ENCODE measurements around the gene WASF3.
A peak's percentile ranks its signal among the peaks of the same experiment; 100 is the strongest.

The WASF3 gene

DNA sequence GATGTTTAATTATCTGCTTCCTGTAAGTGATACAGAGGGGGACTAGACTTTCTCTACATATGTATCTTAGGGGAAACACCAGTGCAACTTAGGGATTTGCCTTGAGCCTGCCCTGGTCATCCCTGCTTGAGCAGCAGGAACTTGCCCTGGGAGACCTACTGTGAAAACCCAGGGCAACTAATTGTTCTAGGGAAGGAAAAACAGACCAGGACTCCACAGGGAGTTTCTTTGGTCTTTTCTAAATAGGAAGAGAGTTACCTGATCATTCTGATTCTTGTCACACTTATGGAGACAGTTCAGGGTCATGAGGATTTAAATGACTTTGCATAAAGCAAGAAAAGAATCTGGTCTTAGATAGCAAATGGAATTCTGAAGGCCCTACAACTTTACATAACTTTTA is 89.1 kb downstream of the WASF3 start:
- no peak for DNase-seq

DNA sequence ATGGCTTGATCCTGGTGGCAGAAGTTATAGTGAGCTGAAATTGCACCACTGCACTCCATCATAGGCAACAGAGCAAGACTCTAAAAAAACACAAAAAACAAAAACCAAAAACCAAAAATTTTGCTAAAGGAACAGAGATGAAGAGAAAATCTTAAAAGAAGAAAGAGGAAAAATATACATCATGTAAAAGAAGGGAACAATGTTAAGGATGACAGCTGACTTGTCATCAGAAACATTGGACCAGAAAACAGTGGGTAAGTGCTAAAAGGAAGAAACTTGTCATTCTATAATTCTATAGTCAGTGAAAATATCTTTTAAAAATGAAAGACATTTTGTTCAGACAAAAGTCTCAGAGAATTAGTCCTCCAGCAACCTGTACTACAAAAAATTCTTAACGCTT is 93.8 kb downstream of the WASF3 start:
- DNase-seq = no peak

DNA sequence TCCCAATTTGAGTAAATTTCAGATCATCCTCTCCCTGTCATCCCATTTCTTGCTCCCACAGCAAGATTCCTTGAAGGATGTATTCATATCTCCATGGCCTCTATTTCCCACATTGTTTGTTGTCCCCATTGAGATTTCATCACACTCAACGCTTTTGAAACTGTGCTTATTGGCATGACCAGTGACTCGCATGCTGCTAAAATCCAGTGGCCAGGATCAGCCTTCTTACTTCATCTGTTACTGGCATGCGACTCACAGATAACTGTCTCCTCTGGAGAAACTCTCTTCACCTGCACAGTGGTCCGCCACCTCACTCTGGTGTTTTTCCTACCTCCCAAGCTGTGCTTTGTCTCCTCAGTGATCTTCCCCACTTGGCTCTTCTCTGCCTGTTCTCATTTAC is 95.8 kb downstream of the WASF3 start:
- no peak for DNase-seq

DNA sequence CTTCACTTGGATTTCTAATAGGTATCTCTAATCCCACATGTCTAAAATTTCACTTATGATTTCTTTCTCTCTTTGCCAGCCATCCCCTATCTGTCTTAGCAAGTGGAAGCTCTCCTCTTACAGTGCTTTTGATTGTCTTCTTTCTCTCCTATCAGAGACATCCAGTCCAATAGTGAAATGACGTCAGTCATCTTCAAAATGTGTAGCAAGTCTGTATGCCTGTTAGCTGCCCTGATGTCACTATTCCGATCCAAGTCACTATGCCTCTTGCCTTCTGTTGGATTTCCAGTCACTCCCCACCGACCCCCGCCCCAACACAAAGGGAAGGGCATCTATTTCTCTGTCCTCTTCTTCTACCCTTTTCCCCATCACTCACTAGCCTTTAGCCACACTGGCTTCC is 96.4 kb downstream of the WASF3 start:
- no peak for DNase-seq

DNA sequence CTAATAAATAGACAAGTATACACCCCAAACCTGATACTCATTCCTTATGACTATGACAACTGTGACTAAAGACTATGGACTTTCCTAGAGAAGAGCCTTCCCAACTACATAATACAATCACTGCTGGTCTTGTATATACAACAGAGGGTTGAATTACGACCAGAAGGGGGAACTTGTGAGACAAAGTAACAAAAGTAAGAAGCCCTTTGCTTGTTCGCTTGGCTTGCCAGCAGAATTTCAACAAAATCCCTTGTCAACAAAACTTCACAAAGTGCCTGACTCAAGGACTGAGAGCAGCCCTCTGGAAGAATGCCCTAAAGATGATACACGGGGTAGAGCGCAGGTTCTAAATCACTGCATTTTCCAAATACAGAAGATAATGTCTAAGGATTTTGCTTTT is 99.4 kb downstream of the WASF3 start:
- DNase-seq = no peak

DNA sequence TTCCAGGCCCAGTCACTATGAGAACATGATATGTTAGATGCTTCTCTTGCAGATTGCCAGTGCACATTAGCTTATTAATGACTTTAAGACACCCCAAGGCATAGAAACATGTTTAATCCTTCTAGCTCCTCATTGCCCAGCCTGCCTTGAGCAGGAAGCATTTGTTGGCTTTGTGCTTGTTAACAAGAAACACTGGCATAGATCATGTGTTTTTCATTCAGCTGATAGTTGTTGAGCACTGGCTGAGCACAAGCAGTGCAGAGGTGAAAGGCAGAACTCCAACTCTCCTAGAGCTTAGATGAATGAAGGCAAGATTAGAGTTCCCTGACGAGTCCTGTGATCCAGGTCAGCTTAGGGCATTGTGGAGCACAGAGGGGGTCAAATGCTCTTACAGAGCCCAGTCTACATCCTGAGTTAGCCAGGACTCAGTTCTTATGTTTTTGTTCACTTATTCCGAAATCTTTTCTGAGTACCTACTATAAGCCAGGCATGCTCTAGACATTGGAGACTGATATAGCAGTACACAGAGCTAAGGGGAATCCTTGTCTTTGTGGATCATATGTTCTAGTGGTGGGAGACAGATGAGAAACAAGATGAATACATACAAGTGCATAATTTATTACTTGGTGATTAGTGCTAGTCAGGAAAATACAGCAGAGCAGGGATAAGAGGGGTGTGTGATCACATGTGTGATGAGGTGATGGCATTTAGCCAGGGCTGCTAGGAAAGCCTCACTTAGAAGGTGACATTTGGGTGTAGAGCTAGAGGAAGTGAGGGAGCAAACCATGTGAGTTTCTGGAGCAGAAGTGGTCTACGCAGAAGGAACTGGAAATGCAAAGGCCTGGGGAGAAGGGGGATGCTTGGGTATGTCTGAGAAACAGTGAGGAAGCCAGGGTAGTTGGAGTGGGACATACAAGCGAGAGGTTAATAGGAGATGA is 101.2 kb downstream of the WASF3 start:
- DNase-seq = no peak

DNA sequence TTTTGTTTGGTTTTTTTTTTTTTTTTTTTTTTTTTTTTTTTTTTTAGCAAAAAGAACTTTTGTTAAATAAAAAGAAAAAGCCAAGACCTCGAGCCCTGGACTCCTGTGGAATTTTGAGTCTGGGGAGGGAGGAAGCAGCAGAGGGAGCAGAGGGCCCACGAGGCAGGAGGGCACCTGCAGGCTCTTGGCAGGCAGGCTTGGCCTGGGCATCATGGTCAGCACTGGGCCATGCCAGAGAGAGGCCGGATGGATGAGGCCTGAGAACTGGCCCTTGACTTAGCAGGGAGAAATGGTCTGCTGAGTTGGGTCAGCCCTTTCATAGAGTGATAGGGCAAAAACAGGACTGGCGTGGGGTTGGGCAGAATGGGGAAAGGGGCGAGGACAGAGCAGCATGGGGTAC is 102.7 kb downstream of the WASF3 start:
- no peak for DNase-seq

DNA sequence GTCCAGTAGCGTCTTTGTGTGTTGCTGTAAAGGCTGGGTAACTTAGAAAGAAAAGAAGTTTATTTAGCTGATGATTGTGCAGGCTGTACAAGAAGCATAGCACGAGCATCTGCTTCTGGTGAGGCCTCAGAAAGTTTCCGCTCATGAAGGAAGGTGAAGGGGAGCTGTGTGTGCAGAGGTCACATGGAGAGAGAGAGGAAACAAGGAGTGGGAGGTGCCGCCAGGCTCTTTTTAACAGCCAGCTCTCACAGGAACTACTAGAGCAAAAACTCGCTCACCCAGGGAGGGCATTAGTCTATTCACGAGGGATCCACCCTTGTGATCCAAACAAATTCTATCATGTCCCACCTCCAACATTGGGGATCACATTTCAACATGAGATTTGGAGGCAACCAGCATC is 103.3 kb downstream of the WASF3 start:
- DNase-seq = no peak

DNA sequence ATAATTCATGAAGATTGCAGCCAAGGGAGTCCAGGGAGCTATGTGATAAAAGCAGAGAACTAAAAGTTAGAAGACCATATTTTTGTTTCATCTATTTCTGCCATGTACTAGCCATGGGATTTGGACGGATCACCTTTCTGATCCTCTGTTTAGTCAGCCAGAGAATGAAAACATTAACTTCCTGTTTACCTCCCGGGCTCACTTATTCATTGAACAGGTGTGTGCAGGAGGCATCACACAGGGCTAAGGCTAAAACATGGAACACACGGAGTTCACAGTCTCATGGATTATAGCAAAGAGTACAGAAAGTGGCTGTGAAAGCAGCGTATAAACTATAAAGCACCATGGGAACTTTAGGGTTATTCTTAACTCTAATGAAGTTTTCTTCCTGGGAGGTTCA is 106.3 kb downstream of the WASF3 start:
- peak; percentile 14 to 15 for DNase-seq

DNA sequence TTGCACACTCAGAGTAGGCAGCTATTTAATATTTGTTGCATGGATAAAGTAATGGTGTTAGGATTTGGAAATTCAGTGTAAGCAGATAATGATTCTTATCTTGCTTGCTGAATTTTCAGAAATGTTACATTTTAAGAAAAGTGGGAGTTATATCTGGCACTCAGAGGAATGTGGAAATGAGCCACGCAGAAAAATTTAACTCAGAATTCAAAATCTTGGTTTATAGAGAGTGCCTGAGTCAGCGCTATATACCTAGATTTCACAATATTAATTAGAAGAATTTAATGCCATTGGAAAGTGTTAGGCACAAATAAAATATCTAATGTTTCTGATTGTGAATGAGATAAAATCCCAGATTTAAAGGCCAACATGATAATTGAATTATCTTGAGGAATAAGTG is 106.8 kb downstream of the WASF3 start:
- DNase-seq = no peak

DNA sequence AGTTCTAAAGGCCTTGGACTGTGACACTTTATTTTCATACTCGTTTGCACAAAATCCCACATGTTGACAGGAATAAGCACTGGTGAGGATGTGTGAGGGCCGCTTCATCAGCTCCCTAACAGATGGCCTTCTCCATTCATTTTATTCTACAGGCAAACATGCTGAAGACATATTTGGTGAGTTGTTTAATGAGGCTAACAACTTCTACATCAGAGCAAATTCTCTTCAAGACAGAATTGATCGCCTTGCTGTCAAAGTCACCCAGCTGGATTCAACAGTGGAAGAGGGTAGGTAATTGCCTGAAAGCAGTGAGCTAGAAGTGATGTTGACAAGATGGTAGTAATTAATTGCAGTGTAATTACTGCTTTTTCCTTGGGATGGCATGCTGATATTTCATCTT is 107.4 kb downstream of the WASF3 start:
- DNase-seq = no peak

DNA sequence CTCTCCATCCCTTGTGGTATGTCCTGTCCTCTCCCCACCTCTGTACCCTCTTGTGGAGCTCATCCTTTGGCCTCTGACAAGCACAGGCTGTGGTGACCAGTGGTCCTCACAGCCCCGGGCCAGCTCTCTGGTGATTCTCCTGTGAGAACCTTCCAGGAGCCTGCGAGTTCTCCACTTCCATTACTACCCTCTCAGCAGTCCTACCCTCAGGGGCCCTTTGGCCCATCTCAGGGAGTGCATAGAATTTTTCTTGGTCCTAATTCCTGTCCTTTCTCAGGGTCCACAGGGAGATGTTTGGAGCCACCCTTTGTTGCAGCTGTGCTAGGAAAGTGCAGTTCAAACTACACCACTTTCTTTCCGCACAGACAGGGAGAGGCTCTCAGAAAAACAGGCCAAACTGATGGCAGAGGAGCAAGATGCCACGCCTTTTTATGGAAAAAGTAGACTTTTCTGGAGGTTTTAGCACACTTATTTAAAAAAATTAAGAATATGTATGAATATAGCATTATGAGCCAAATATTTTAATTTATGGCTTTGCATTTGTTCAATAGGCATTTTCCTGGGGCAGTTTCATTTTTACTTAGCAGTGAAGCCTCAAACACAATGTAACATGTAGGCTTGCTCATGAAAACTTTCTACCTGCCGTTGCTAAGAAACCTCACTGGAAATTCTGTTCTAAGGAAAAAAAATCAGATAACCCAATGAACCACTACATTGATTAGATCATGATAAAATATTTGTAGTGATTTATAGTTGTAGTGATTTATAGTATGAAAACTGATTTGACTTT is 111.1 kb downstream of the WASF3 start:
- DNase-seq = no peak

DNA sequence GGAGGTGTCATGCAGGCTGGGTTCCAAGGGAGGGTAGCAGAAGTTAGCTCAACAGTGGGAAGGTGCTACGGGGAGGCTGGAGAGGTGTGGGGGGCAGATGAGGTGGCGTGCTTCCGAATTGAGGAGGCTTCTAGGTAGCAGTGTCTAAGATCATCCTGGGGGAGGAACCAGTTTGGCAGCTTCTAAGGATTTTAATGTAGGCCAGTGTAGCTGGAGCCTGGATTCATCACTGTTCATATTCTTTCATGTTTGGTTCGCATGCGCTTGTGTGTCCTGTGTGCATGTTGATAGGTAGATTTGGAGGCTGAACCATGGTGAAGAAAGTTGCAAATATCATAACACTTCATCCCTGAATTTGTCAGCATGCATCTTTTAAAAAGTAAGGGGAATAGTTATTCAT is 116.4 kb downstream of the WASF3 start:
- DNase-seq = no peak

DNA sequence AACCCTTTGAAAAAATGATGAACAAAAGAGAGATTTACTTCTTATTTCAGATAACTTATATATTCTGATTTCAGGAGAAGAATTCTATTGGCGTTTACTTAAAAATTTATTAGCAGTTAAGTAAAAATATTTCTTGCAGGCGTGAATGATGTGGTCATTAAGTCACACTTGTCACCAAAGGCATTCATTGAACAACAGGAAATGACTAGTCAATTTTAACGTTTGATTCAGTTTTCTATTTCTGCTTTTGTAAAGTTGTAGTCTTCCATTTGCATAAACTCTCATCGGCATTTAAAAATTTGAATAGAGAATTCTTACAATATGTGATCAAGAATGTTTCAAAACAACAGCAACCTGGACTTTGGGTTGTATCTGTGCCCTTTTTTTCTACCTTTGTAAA is 119.7 kb downstream of the WASF3 start:
- no peak for DNase-seq

DNA sequence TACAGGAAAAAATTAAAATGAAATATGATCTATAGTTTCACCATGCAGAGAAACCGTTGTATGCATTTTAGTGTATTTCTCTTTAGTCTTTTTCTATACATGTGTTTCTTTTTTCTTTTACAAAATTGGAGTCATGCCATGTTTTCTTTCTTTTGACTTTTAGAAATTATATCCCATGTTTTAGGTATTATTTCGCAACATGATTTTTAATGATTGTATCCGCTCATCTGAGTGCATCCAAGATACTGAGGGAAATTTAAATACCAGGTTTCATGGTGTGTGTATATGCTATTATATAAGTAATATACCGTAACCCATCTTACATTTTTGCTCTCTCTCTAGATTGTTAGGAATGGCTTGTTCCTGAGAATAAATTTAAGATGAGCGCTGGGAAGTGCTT is 120.8 kb downstream of the WASF3 start:
- no peak for DNase-seq

DNA sequence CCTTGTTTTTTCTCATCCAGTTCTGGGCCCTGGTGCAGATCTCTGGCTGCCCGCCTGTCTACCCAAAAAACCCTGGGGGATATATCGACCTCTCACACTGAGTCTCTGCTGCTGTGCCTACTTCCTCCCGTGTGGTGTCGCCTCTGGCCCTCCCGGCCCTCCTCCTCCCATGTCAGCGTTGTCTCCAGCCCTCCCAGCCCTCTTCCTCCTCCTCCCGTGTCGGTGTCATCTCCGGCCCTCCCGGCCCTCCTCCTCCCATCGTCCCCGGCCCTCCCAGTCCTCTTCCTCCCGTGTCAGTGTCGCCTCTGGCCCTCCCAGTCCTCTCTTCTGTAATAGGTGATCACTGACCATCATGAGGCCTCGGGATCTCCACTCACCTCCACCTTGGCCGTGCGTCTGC is 121.3 kb downstream of the WASF3 start:
- DNase-seq = no peak

DNA sequence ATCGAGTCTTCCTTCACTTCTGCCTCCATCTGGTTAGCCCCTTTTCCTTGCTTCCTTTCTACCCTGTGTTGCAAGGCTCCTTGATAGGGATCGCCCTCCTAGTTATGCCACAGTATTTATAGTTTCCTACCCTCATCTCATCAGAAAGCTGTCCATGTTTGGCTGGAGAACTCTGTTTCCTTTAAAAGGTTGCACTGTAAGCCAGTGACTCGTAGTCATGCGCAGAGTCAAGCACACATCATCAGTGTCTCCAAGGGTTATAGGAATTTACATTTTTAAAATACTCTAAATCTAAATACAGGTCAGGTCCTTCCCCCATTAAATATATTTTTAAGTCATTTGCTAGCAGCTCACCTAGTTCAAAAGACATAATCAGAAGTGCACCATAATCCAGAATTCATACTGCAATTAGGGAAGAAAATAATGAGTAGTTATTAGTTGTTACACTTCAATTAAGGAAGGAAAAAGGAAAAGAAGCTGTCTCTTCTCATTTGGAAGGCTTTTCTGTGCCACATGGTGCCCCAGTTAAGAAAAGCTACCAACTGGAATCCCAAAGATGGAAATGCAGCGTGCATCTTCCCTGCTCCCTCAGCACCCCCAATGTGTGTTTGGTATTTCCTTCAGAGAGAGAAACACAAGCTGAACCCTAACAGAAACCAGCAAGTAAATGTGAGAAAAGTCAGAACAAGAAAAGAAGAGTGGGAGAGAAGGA is 122.1 kb downstream of the WASF3 start:
- DNase-seq = no peak

DNA sequence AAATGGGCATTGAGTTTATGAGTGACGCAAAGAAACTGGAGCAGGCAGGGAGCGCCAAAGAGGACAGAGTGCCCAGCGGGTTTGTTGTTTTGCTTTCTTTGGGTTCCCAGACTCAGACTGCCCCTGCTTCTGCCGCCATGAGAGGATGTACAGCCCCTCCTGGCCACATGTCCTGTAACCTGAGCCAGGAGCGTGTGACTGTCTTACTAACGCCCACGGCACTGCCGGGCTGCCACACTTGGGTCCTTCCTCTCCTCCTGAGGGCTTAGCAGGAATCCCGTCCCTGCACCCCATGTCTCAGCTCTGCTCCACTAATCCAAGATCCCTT is 122.6 kb downstream of the WASF3 start:
- no peak for DNase-seq

DNA sequence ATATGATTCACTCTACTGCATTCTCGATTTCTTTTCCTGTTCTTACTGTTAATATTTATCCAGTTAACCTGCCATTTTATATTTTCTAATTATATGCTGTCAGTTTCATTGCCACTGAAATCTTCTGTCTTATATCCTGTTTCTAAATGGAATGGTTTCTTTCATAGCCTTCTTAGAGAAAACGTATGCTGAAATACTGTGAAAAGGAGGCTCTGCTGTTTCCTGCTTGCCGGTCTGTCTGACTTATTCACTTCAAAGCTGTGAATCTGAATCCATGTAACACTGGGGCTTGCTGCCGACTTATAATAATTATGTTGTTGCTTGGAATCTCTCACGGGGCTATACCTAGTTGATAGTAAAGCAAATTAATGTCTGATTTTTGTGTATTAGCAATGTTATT is 123.1 kb downstream of the WASF3 start:
- no peak for DNase-seq

DNA sequence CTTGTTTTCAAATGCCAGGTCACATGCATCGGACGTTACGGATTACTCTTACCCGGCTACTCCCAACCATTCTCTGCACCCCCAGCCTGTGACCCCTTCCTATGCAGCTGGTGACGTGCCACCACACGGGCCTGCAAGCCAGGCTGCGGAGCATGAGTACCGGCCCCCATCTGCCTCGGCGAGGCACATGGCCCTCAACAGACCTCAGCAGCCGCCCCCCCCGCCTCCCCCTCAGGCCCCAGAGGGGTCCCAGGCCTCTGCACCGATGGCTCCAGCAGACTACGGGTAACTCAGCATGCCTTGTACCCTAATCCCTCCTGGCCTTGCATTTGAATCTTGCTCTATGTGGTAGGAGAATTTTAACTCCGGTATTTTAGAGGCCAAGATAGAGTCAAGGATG is 123.6 kb downstream of the WASF3 start:
- DNase-seq = no peak

DNA sequence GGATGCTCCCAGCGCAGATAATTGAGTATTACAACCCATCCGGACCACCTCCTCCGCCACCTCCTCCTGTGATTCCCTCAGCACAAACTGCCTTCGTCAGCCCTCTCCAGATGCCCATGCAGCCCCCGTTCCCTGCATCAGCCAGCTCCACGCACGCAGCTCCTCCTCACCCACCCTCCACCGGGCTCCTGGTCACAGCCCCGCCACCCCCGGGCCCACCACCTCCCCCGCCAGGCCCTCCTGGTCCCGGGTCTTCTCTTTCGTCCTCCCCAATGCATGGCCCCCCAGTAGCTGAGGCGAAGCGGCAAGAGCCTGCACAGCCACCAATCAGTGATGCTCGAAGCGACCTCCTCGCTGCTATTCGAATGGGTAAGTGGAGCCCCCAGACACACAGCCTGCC is 125.1 kb downstream of the WASF3 start:
- no peak for DNase-seq

DNA sequence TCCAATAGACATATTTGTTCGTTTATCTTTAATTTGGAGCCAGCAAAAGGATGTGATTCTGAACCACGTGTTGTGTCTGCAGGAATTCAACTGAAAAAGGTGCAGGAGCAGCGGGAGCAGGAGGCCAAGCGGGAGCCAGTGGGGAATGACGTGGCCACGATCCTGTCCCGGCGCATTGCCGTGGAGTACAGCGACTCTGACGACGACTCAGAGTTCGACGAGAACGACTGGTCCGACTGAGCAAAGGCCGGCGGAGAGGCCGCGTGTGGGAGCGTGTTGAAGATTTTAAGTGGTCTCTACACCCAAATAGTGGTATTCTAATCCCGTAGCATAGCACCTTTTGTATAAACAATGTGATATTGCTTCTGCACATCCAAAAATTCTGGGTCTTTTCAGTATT is 128.1 kb downstream of the WASF3 start:
- DNase-seq = no peak

DNA sequence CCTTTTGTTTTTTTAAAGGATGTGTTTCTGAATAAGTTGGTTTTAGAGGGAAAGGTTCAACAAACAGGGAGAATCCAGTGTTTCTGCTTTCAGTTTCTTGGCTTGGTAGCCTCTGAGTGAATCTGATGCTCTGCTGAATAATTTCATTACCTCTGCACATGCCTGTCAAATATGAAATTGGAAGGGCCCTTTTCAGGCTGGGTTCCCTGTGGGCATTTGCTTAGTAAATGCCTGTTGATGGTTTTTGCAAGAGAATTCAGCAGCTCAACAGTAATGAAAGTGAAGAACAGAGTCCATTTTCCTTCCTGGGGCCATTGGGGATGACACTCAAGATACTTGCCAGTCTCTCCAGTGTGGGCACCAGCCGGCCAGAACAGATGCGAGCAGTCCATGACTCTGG is 128.8 kb downstream of the WASF3 start:
- DNase-seq = no peak

DNA sequence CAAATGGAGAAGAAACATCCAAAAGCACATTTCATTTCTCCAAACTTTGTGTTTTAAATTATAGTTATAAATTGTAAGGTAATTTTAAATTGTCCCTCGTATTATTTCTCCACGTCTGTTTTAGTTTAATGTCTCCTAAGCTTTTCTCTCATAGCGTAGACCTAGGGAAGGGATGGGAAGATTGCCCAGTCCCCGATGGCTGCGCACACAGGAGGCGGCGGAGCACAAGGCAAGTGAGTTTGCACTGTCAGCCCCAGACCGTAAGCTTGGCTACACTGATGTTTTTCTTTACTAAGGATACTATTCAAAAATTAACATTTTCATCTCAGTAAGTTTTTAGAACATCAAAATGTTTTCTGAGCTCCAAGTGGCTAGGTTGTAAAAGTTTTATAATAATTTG is 130.8 kb downstream of the WASF3 start:
- no peak for DNase-seq

Data from NCI-H1930 (cell line).